GM23338 (cell line): ENCODE results near the gene CYB5R3. TPM values are rescaled to one million over a fixed set of nuclear protein-coding genes. Genes with fewer than 3 reads are reported as not detected.

Experiments used
- ATAC-seq: fragments of 200-7000 bp; cut with Tn5 transposase; 3 replicates; pipeline ENCODE4 v1.9.1; 2020
- DNase-seq: peaks from one replicate; pipeline ENCODE4 v3.0.0-alpha.2; 2015; ENCODE audit warnings: low spot score
- H2AFZ ChIP-seq: fragments of 200-600 bp; sonication (generic); 2 replicates; pipeline ENCODE4 v1.8.0; 2016; ENCODE audit warnings: antibody characterized with exemption, mild to moderate bottlenecking, moderate library complexity
- H3F3A ChIP-seq: fragments of 200-600 bp; sonication (generic); replicated peaks from 2 replicates; pipeline ENCODE4 v1.8.0; 2017; ENCODE audit warnings: antibody characterized with exemption, mixed run types, low read depth
- H3K27ac ChIP-seq: fragments of 200-600 bp; sonication (generic); 2 replicates; pipeline ENCODE4 v1.6.1; 2016; ENCODE audit warnings: low read depth
- H3K27me3 ChIP-seq: fragments of 200-600 bp; sonication (generic); 2 replicates; pipeline ENCODE4 v1.8.0; 2016; ENCODE audit warnings: mild to moderate bottlenecking, mixed run types, moderate library complexity; ENCODE audit not compliant: insufficient read depth
- H3K36me3 ChIP-seq: fragments of 200-600 bp; sonication (generic); 2 replicates; pipeline ENCODE4 v1.8.0; 2016; ENCODE audit warnings: mild to moderate bottlenecking; ENCODE audit not compliant: insufficient read depth
- H3K4me1 ChIP-seq: fragments of 200-600 bp; sonication (generic); 2 replicates; pipeline ENCODE4 v1.8.0; 2016; ENCODE audit warnings: mild to moderate bottlenecking, moderate library complexity; ENCODE audit not compliant: insufficient read depth
- H3K4me2 ChIP-seq: fragments of 200-600 bp; sonication (generic); 2 replicates; pipeline ENCODE4 v1.7.1; 2017; ENCODE audit warnings: mixed run types
- H3K4me3 ChIP-seq: fragments of 200-600 bp; sonication (generic); 2 replicates; pipeline ENCODE4 v1.6.1; 2016; ENCODE audit warnings: mixed run types
- H3K79me2 ChIP-seq: fragments of 200-600 bp; sonication (generic); replicated peaks from 2 replicates; pipeline ENCODE4 v1.8.0; 2017; ENCODE audit warnings: mild to moderate bottlenecking; ENCODE audit not compliant: insufficient read depth
- H3K9me2 ChIP-seq: fragments of 200-600 bp; sonication (generic); 2 replicates; pipeline ENCODE4 v1.8.0; 2017; ENCODE audit not compliant: insufficient read depth
- H4K20me1 ChIP-seq: fragments of 200-600 bp; sonication (generic); replicated peaks from 2 replicates; pipeline ENCODE4 v1.8.0; 2017; ENCODE audit warnings: mild to moderate bottlenecking; ENCODE audit not compliant: insufficient read depth
- H3K27ac Mint-ChIP-seq: 2 replicates; pipeline ENCODE4 v1.8.0; 2020; ENCODE audit warnings: inconsistent platforms, mild to moderate bottlenecking, moderate library complexity, mixed read lengths
- H3K27me3 Mint-ChIP-seq: 3 replicates; pipeline ENCODE4 v1.8.0; 2022; ENCODE audit warnings: low read depth, mild to moderate bottlenecking, moderate library complexity, mixed read lengths, inconsistent platforms; ENCODE audit not compliant: insufficient read depth, poor library complexity
- H3K36me3 Mint-ChIP-seq: 3 replicates; pipeline ENCODE4 v1.8.0; 2021; ENCODE audit warnings: low read depth, mild to moderate bottlenecking, inconsistent platforms, moderate library complexity, mixed read lengths
- H3K4me1 Mint-ChIP-seq: 3 replicates; pipeline ENCODE4 v1.8.0; 2020; ENCODE audit warnings: mild to moderate bottlenecking, inconsistent platforms, mixed read lengths
- H3K4me3 Mint-ChIP-seq: 3 replicates; pipeline ENCODE4 v1.8.0; 2021; ENCODE audit warnings: moderate library complexity, mild to moderate bottlenecking, inconsistent platforms, mixed read lengths
- H3K9me3 Mint-ChIP-seq: 3 replicates; pipeline ENCODE4 v1.8.0; 2020; ENCODE audit warnings: moderate library complexity, mild to moderate bottlenecking, inconsistent platforms, mixed read lengths
- CREB1 ChIP-seq: fragments of 250-450 bp; sonication (Bioruptor Pico); IDR thresholded peaks from 2 replicates; pipeline ENCODE4 v1.5.0; 2020; ENCODE audit warnings: low read depth, mild to moderate bottlenecking, moderate library complexity
- CTCF ChIP-seq, 2 experiments: fragments of 200-600 bp in 1 of 2; sonication (generic) in 1 of 2; conservative IDR thresholded peaks; 2 replicates each; pipeline versions ENCODE4 v1.5.1 to v1.6.1; 2016 to 2017; ENCODE audit warnings: antibody characterized with exemption in 2 of 2, low read depth in 2 of 2, mild to moderate bottlenecking in 2 of 2, moderate library complexity in 1 of 2
- EZH2 ChIP-seq: fragments of 200-600 bp; sonication (generic); IDR thresholded peaks from one replicate; pipeline ENCODE4 v1.8.0; 2017; ENCODE audit warnings: antibody characterized with exemption, mild to moderate bottlenecking, low read depth; ENCODE audit not compliant: unreplicated experiment
- JUNB ChIP-seq: IDR thresholded peaks from one replicate; pipeline ENCODE4 v1.6.1; 2016; ENCODE audit warnings: antibody characterized with exemption; ENCODE audit not compliant: unreplicated experiment
- NANOG ChIP-seq: IDR thresholded peaks from 2 replicates; pipeline ENCODE4 v1.6.1; 2016; ENCODE audit warnings: antibody characterized with exemption, borderline replicate concordance
- ZNF114 ChIP-seq: fragments of 250-450 bp; sonication (Bioruptor Pico); IDR thresholded peaks from 2 replicates; pipeline ENCODE4 v1.5.0; 2020; ENCODE audit warnings: mild to moderate bottlenecking, moderate library complexity
- ZNF331 ChIP-seq: fragments of 250-450 bp; sonication (Bioruptor Pico); IDR thresholded peaks from 2 replicates; pipeline ENCODE4 v1.5.0; 2020; ENCODE audit warnings: low read depth, mild to moderate bottlenecking, moderate library complexity
- ZNF462 ChIP-seq: fragments of 250-450 bp; sonication (Bioruptor Pico); IDR thresholded peaks from 2 replicates; pipeline ENCODE4 v1.5.0; 2020; ENCODE audit warnings: mild to moderate bottlenecking, moderate library complexity
- polyA plus RNA-seq: library from polyadenylated mRNA; unstranded; fragments of >200 nt; fragmentation: Nextera tagmentation; extraction: Ambion mirVana; gene quantifications from 2 replicates; pipeline ENCODE4 v1.2.1, GENCODE V29; 2016
- total RNA-seq: library from RNA; depleted of rRNA; stranded (reverse); fragments of >200 nt; shearing (Covaris generic); gene quantifications from 2 replicates; pipeline ENCODE4 v1.2.3, GENCODE V29; 2014

CYB5R3 gene
- total and polyA plus RNA-seq, 2 experiments from 2014 or later, result 76.2 to 76.9 TPM

DNA sequence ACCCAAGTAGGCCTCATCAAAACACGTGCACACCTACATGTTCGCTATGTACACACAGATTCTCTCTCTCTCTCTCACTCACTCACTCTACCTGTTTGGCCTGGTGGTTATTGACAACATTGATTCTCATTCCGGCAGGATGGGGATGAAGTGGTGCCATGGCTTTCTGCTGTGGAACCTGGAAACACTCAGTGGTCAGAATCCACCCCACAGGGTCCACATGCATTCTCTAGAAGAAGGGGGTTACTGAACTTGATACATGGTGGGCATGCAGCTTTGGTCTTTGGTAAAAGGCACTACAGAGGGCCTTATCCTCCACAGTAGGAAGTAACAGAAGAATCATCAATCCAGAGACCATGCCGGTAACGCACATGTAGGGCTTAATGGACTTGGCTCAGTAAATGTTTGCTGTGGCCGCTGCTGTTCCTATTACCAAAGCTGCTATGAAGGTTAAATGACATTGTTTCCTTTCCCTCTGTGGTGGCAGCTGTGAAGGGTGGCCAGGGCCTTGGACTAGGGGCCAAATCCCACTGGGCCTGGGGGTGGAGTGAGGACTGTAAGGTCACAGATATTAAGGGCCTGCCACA lies 47.2 kb downstream of the CYB5R3 start:
- Mint-ChIP-seq H3K9me3 (peaks cover 4% of the 10 kb centered on the region; the same call in 2 of the 3 replicates), H3K4me3 (no peak overlapping the region), H3K36me3 (peaks cover 81% of the 10 kb centered on the region), H3K27me3 (no peaks in the 10 kb centered on the region), H3K4me1 (no peaks in the 10 kb centered on the region; the same call in 2 of the 3 replicates), H3K27ac (no peak overlapping the region)
- no peaks in the 10 kb centered on the region for H3K9me2 ChIP-seq
- H2AFZ ChIP-seq, result no peak overlapping the region
- ATAC-seq, result no peak
- H3K27ac ChIP-seq, result no peak overlapping the region
- no peak overlapping the region for H3K4me3 ChIP-seq
- peaks cover 72% of the 10 kb centered on the region for H3K79me2 ChIP-seq
- H4K20me1 ChIP-seq, result peaks cover 39% of the 10 kb centered on the region
- no peaks in the 10 kb centered on the region for H3K27me3 ChIP-seq
- H3K4me2 ChIP-seq, result no peak overlapping the region
- H3K36me3 ChIP-seq, result peaks cover 50% of the 10 kb centered on the region
- H3K4me1 ChIP-seq, result no peaks in the 10 kb centered on the region
- no peak for TF ChIP-seq ZNF114
- no peak for TF ChIP-seq ZNF462 (CRISPR knock-in tag)
- no peak for TF ChIP-seq ZNF331
- TF ChIP-seq CREB1 (CRISPR knock-in tag), result no peak
- TF ChIP-seq EZH2, result no peak
- no peak for TF ChIP-seq JUNB
- no peak for TF ChIP-seq NANOG
- no peak for TF ChIP-seq CTCF (conservative IDR thresholded peaks at IDR 0.05; ENCODE audit: low read depth in 2 of 2)
- no peak for DNase-seq
- no peaks in the 10 kb centered on the region for H3F3A ChIP-seq
